Activated CD4-positive, alpha-beta T cell treated with anti-CD3 and anti-CD28 coated beads, Interleukin-2, amount 10 ng/mL, durations not matched to agents 24 days and 14 days (primary cell): ENCODE measurements around the gene NAA30. TPM values are rescaled to one million over a fixed set of nuclear protein-coding genes. Genes with fewer than 3 reads are reported as not detected.
A peak's percentile ranks its signal among the peaks of the same experiment; 100 is the strongest.

Experiments used
- DNase-seq: peaks from one replicate; pipeline ENCODE4 v3.0.0; 2022
- H3K27ac Mint-ChIP-seq: one replicate; pipeline ENCODE4 v1.8.0; 2022; ENCODE audit warnings: mild to moderate bottlenecking, mixed read lengths
- H3K27me3 Mint-ChIP-seq: one replicate; pipeline ENCODE4 v1.8.0; 2022; ENCODE audit warnings: mixed read lengths
- H3K36me3 Mint-ChIP-seq: one replicate; pipeline ENCODE4 v1.8.0; 2022; ENCODE audit warnings: low read depth, mild to moderate bottlenecking, mixed read lengths
- H3K4me1 Mint-ChIP-seq: one replicate; pipeline ENCODE4 v1.8.0; 2021; ENCODE audit warnings: mixed read lengths
- H3K4me3 Mint-ChIP-seq: one replicate; pipeline ENCODE4 v1.8.0; 2022; ENCODE audit warnings: mild to moderate bottlenecking, moderate library complexity, mixed read lengths
- H3K9me3 Mint-ChIP-seq: one replicate; pipeline ENCODE4 v1.8.0; 2021; ENCODE audit warnings: mixed read lengths
- intact Hi-C: fragments of 100-400 bp; cut with micrococcal nuclease; formaldehyde crosslinking; loops from one replicate; pipeline ENCODE4 v1.15.1; 2023
- total RNA-seq: library from RNA; stranded (reverse); gene quantifications from 2 replicates; pipeline ENCODE4 v1.2.3, GENCODE V29; 2022

The NAA30 gene
- total RNA-seq, 1 donor from 2014 or later = 20.4 TPM

GRCh38 chr14:57382283-57382682, 8.1 kb upstream of the NAA30 start:
- Mint-ChIP-seq H3K27me3 (peaks cover 8% of the 10 kb centered on the region), H3K4me3 (no peak overlapping the region)
- intact Hi-C loops = no loop called here

GRCh38 chr14:57383125-57383745, 7.2 kb upstream of the NAA30 start:
- Mint-ChIP-seq H3K9me3 (no peaks in the 10 kb centered on the region), H3K36me3 (no peaks in the 10 kb centered on the region), H3K27ac (no peak overlapping the region), H3K27me3 (peaks cover 6% of the 10 kb centered on the region), H3K4me3 (no peak overlapping the region), H3K4me1 (peaks cover 1% of the 10 kb centered on the region)
- DNase-seq = no peak
- intact Hi-C loops = no loop called here

More at GRCh38 chr14:57382283-57382682, 8.1 kb upstream of the NAA30 start:
- no peak overlapping the region for H3K27ac Mint-ChIP-seq
- H3K36me3 Mint-ChIP-seq = no peaks in the 10 kb centered on the region
- no peaks in the 10 kb centered on the region for H3K9me3 Mint-ChIP-seq
- DNase-seq = no peak
- H3K4me1 Mint-ChIP-seq = peaks cover 1% of the 10 kb centered on the region

- Mint-ChIP-seq H3K9me3 (no peaks in the 10 kb centered on the region), H3K4me3 (no peak overlapping the region), H3K36me3 (peaks cover 5% of the 10 kb centered on the region), H3K27ac (no peak overlapping the region), H3K27me3 (peaks cover 4% of the 10 kb centered on the region), H3K4me1 (peaks cover 25% of the 10 kb centered on the region)
- intact Hi-C loops = no loop called here
- no peak for DNase-seq
Measured at GRCh38 chr14:57388067-57388466, 2.3 kb upstream of the NAA30 start.

- Mint-ChIP-seq H3K27me3 (peaks cover 2% of the 10 kb centered on the region), H3K36me3 (peaks cover 16% of the 10 kb centered on the region), H3K4me3 (peak overlapping the region; percentile 93), H3K4me1 (peaks cover 39% of the 10 kb centered on the region), H3K27ac (peak overlapping the region; percentile 93), H3K9me3 (no peaks in the 10 kb centered on the region)
- intact Hi-C loops = loop anchor here (1.0 to 5.0 kb wide), 4 partner anchors 120 to 853 kb away; partner anchors contain the start of genes PSMA3 and TMEM260
- no peak for DNase-seq
Measured at GRCh38 chr14:57389646-57390036, 745 bp upstream of the NAA30 start.

- Mint-ChIP-seq H3K27ac (peak overlapping the region; percentile 82), H3K9me3 (no peaks in the 10 kb centered on the region), H3K4me3 (peak overlapping the region; percentile 93), H3K4me1 (peaks cover 39% of the 10 kb centered on the region), H3K36me3 (peaks cover 18% of the 10 kb centered on the region), H3K27me3 (no peaks in the 10 kb centered on the region)
- intact Hi-C loops = loop anchor here (1.0 to 5.0 kb wide), 4 partner anchors 122 to 851 kb away; partner anchors contain the start of genes PSMA3 and TMEM260
- peak; percentile 85 for DNase-seq
Measured at GRCh38 chr14:57390806-57391516, 575 bp downstream of the NAA30 start.

GRCh38 chr14:57391517-57392195, 1.3 kb downstream of the NAA30 start:
- intact Hi-C loops = loop anchor here (2.0 to 5.0 kb wide), 3 partner anchors 329 to 851 kb away; partner anchors contain the start of genes PSMA3 and TMEM260
- peak overlapping the region; percentile 82 for H3K27ac Mint-ChIP-seq
- no peaks in the 10 kb centered on the region for H3K9me3 Mint-ChIP-seq
- peak overlapping the region; percentile 93 for H3K4me3 Mint-ChIP-seq
- peak; percentile 59 for DNase-seq
- no peaks in the 10 kb centered on the region for H3K27me3 Mint-ChIP-seq
- H3K36me3 Mint-ChIP-seq = peaks cover 20% of the 10 kb centered on the region
- H3K4me1 Mint-ChIP-seq = peaks cover 39% of the 10 kb centered on the region

GRCh38 chr14:57392830-57393229, 2.4 kb downstream of the NAA30 start:
- H3K27me3 Mint-ChIP-seq = no peaks in the 10 kb centered on the region
- intact Hi-C loops = loop anchor here (1.0 to 5.0 kb wide), 3 partner anchors 8 to 849 kb away; partner anchors contain the start of gene PSMA3
- DNase-seq = no peak
- peak overlapping the region; percentile 51 for H3K27ac Mint-ChIP-seq
- peak overlapping the region; percentile 93 for H3K4me3 Mint-ChIP-seq
- H3K9me3 Mint-ChIP-seq = no peaks in the 10 kb centered on the region
- H3K4me1 Mint-ChIP-seq = peaks cover 39% of the 10 kb centered on the region
- H3K36me3 Mint-ChIP-seq = peaks cover 22% of the 10 kb centered on the region

GRCh38 chr14:57400556-57401494, 10.4 kb downstream of the NAA30 start:
- no peaks in the 10 kb centered on the region for H3K9me3 Mint-ChIP-seq
- H3K27ac Mint-ChIP-seq = no peak overlapping the region
- H3K4me1 Mint-ChIP-seq = peaks cover 7% of the 10 kb centered on the region
- no peak for DNase-seq
- H3K4me3 Mint-ChIP-seq = no peak overlapping the region
- H3K36me3 Mint-ChIP-seq = peaks cover 33% of the 10 kb centered on the region
- H3K27me3 Mint-ChIP-seq = no peaks in the 10 kb centered on the region
- intact Hi-C loops = loop anchor here (1.0 kb wide), 1 partner anchor 8 kb away; no protein-coding TSS in a partner anchor

- peaks cover 32% of the 10 kb centered on the region for H3K36me3 Mint-ChIP-seq
Measured at GRCh38 chr14:57401501-57401900, 11.1 kb downstream of the NAA30 start.

GRCh38 chr14:57402173-57402852, 11.9 kb downstream of the NAA30 start:
- Mint-ChIP-seq H3K4me3 (no peak overlapping the region), H3K27me3 (no peaks in the 10 kb centered on the region), H3K9me3 (no peaks in the 10 kb centered on the region), H3K36me3 (peaks cover 30% of the 10 kb centered on the region), H3K27ac (no peak overlapping the region), H3K4me1 (peaks cover 7% of the 10 kb centered on the region)
- DNase-seq = no peak
- intact Hi-C loops = no loop called here

More at GRCh38 chr14:57401501-57401900, 11.1 kb downstream of the NAA30 start:
- H3K27me3 Mint-ChIP-seq = no peaks in the 10 kb centered on the region
- H3K27ac Mint-ChIP-seq = no peak overlapping the region
- no peaks in the 10 kb centered on the region for H3K9me3 Mint-ChIP-seq
- intact Hi-C loops = loop anchor here (1.0 kb wide), 1 partner anchor 8 kb away; no protein-coding TSS in a partner anchor
- H3K4me3 Mint-ChIP-seq = no peak overlapping the region
- peaks cover 7% of the 10 kb centered on the region for H3K4me1 Mint-ChIP-seq
- DNase-seq = no peak

- H3K4me1 Mint-ChIP-seq = peaks cover 11% of the 10 kb centered on the region
- peaks cover 36% of the 10 kb centered on the region for H3K36me3 Mint-ChIP-seq
- H3K27ac Mint-ChIP-seq = no peak overlapping the region
- intact Hi-C loops = no loop called here
- H3K4me3 Mint-ChIP-seq = no peak overlapping the region
- H3K9me3 Mint-ChIP-seq = no peaks in the 10 kb centered on the region
- DNase-seq = no peak
- no peaks in the 10 kb centered on the region for H3K27me3 Mint-ChIP-seq
Measured at GRCh38 chr14:57403521-57403864, 13.1 kb downstream of the NAA30 start.

- no peak for DNase-seq
- Mint-ChIP-seq H3K9me3 (no peaks in the 10 kb centered on the region), H3K27ac (no peak overlapping the region), H3K27me3 (no peaks in the 10 kb centered on the region), H3K4me1 (peaks cover 11% of the 10 kb centered on the region), H3K4me3 (no peak overlapping the region), H3K36me3 (peaks cover 41% of the 10 kb centered on the region)
- intact Hi-C loops = no loop called here
Measured at GRCh38 chr14:57405562-57405961, 15.2 kb downstream of the NAA30 start.
